Omental fat pad (tissue), 4 donors: ENCODE measurements around the gene KCNK5. TPM values are rescaled to one million over a fixed set of nuclear protein-coding genes. Genes with fewer than 3 reads are reported as not detected.

Experiments
- ATAC-seq: fragments of 150-250 bp; one replicate; pipeline ENCODE4 v1.9.1; 2016; ENCODE audit warnings: mild to moderate bottlenecking, moderate library complexity; ENCODE audit not compliant: low FRiP score
- DNase-seq: peaks from one replicate; pipeline ENCODE4 v3.0.0-alpha.2; 2019; ENCODE audit warnings: low spot score
- CTCF ChIP-seq, 3 donors: fragments of 450-650 bp; IDR thresholded peaks; one replicate each; pipeline ENCODE4 v1.5.1; 2016 to 2017; ENCODE audit warnings: antibody characterized with exemption in 3 of 3, mild to moderate bottlenecking in 3 of 3, moderate library complexity in 2 of 3
- total RNA-seq, 4 donors: library from RNA; depleted of rRNA; stranded (reverse); fragments of >200 nt; gene quantifications; one replicate each; pipeline ENCODE4 v1.1.0, GENCODE V29; 2016

Gene KCNK5
- total RNA-seq = 10 to 100 TPM in 1 of 4 donors, 1 to 10 TPM in 3; 1.7 to 10.9 (median 4.1) TPM

- DNase-seq (peak; percentile 56), ATAC-seq (peak; percentile 94)
- peak in 1 of 3 donors; percentile 60 for TF ChIP-seq CTCF (IDR thresholded peaks at IDR 0.05)
Measured at GRCh38 chr6:39228992-39229767, at the start of gene KCNK5. Gene KCNK5, minus strand, starts transcription at chr6:39229475. Its CDS starts 364 bp downstream, at chr6:39229111.

GRCh38 chr6:39276379-39276995 is 47.2 kb upstream of the KCNK5 start:
- no peak for DNase-seq
- no peak for ATAC-seq
- TF ChIP-seq CTCF (IDR thresholded peaks at IDR 0.05) = no peak

GRCh38 chr6:39274903-39275302 is 45.6 kb upstream of the KCNK5 start:
- DNase-seq = no peak
- TF ChIP-seq CTCF (IDR thresholded peaks at IDR 0.05) = no peak
- ATAC-seq = no peak

GRCh38 chr6:39274471-39274870 is 45.2 kb upstream of the KCNK5 start:
- no peak for ATAC-seq
- TF ChIP-seq CTCF (IDR thresholded peaks at IDR 0.05) = no peak
- no peak for DNase-seq

- DNase-seq (no peak), ATAC-seq (peak; percentile 51)
- TF ChIP-seq CTCF (IDR thresholded peaks at IDR 0.05) = no peak
Measured at GRCh38 chr6:39273406-39273821, 44.1 kb upstream of the KCNK5 start.

GRCh38 chr6:39269961-39270360 is 40.7 kb upstream of the KCNK5 start:
- ATAC-seq = no peak

More at GRCh38 chr6:39269961-39270360, 40.7 kb upstream of the KCNK5 start:
- no peak for TF ChIP-seq CTCF (IDR thresholded peaks at IDR 0.05)
- DNase-seq = no peak
